Activated CD4-positive, alpha-beta memory T cell treated with anti-CD3 and anti-CD28 coated beads for 36 hours (primary cell): ENCODE measurements around the gene RPP40. TPM values are rescaled to one million over a fixed set of nuclear protein-coding genes. Genes with fewer than 3 reads are reported as not detected.

ENCODE experiments used
- CTCF ChIA-PET: fragments of 350-600 bp; sonication (Branson Sonifier 250); formaldehyde crosslinking; loops from one replicate; lab custom pipeline; 2021; ENCODE audit warnings: antibody characterized with exemption, inconsistent platforms; lab: Charles Lee
- POLR2A ChIA-PET: fragments of 350-600 bp; sonication (Branson Sonifier 250); formaldehyde crosslinking; loops from one replicate; lab custom pipeline; 2021; ENCODE audit warnings: antibody characterized with exemption; lab: Charles Lee
- DNase-seq: peaks from one replicate; pipeline ENCODE4 v3.0.0-alpha.2; 2020
- H3K27ac Mint-ChIP-seq: one replicate; pipeline ENCODE4 v1.8.0; 2021; ENCODE audit warnings: mixed read lengths
- H3K27me3 Mint-ChIP-seq: one replicate; pipeline ENCODE4 v1.8.0; 2021; ENCODE audit warnings: mixed read lengths
- H3K36me3 Mint-ChIP-seq: one replicate; pipeline ENCODE4 v1.8.0; 2021; ENCODE audit warnings: mixed read lengths
- H3K4me1 Mint-ChIP-seq: one replicate; pipeline ENCODE4 v1.8.0; 2021; ENCODE audit warnings: low read depth, mixed read lengths
- H3K4me3 Mint-ChIP-seq: one replicate; pipeline ENCODE4 v1.8.0; 2021; ENCODE audit warnings: mild to moderate bottlenecking, mixed read lengths
- H3K9me3 Mint-ChIP-seq: one replicate; pipeline ENCODE4 v1.8.0; 2021; ENCODE audit warnings: mixed read lengths
- intact Hi-C: fragments of 100-400 bp; cut with micrococcal nuclease; formaldehyde crosslinking; loops from one replicate; pipeline ENCODE4 v1.15.1; 2023
- total RNA-seq, 2 experiments: library from RNA; stranded (reverse); gene quantifications; one replicate each; pipeline ENCODE4 v1.2.3, GENCODE V29; 2021

RPP40 gene
- total RNA-seq, 2 experiments from 2014 or later: 6.0 to 6.4 TPM

- no peak overlapping the region for H3K4me3 Mint-ChIP-seq
- POLR2A ChIA-PET: no interaction called here
- no peaks in the 10 kb centered on the region for H3K4me1 Mint-ChIP-seq
- peaks cover 5% of the 10 kb centered on the region for H3K9me3 Mint-ChIP-seq
- H3K27me3 Mint-ChIP-seq: peaks cover 3% of the 10 kb centered on the region
- no peak for DNase-seq
- H3K36me3 Mint-ChIP-seq: no peaks in the 10 kb centered on the region
- CTCF ChIA-PET: no interaction called here
- no peak overlapping the region for H3K27ac Mint-ChIP-seq
- intact Hi-C loops: no loop called here
Measured at GRCh38 chr6:4964675-4965561, 38.9 kb downstream of the RPP40 start.

GRCh38 chr6:4962905-4963304, 40.9 kb downstream of the RPP40 start:
- Mint-ChIP-seq H3K4me3 (no peak overlapping the region), H3K36me3 (no peaks in the 10 kb centered on the region), H3K27ac (no peak overlapping the region), H3K27me3 (peaks cover 2% of the 10 kb centered on the region), H3K4me1 (no peaks in the 10 kb centered on the region), H3K9me3 (peaks cover 11% of the 10 kb centered on the region)
- CTCF ChIA-PET: no interaction called here
- intact Hi-C loops: no loop called here
- no peak for DNase-seq
- POLR2A ChIA-PET: no interaction called here

- ChIA-PET POLR2A (no interaction called here), CTCF (no interaction called here)
- H3K36me3 Mint-ChIP-seq: peaks cover under 1% of the 10 kb centered on the region
- H3K4me1 Mint-ChIP-seq: no peaks in the 10 kb centered on the region
- no peak overlapping the region for H3K27ac Mint-ChIP-seq
- intact Hi-C loops: no loop called here
- H3K4me3 Mint-ChIP-seq: no peak overlapping the region
- peaks cover 11% of the 10 kb centered on the region for H3K9me3 Mint-ChIP-seq
- peaks cover 2% of the 10 kb centered on the region for H3K27me3 Mint-ChIP-seq
- no peak for DNase-seq
Measured at GRCh38 chr6:4961322-4962168, 42.3 kb downstream of the RPP40 start.

GRCh38 chr6:4958624-4959023, 45.2 kb downstream of the RPP40 start:
- intact Hi-C loops: no loop called here
- Mint-ChIP-seq H3K36me3 (peaks cover 12% of the 10 kb centered on the region), H3K4me3 (no peak overlapping the region), H3K9me3 (peaks cover 11% of the 10 kb centered on the region), H3K27me3 (no peaks in the 10 kb centered on the region), H3K4me1 (no peaks in the 10 kb centered on the region), H3K27ac (no peak overlapping the region)
- ChIA-PET CTCF (no interaction called here), POLR2A (no interaction called here)
- DNase-seq: no peak

- intact Hi-C loops: no loop called here
- Mint-ChIP-seq H3K27ac (no peak overlapping the region), H3K27me3 (no peaks in the 10 kb centered on the region), H3K9me3 (peaks cover 11% of the 10 kb centered on the region), H3K4me3 (no peak overlapping the region), H3K4me1 (no peaks in the 10 kb centered on the region), H3K36me3 (peaks cover 16% of the 10 kb centered on the region)
- CTCF ChIA-PET: no interaction called here
- POLR2A ChIA-PET: no interaction called here
- no peak for DNase-seq
Measured at GRCh38 chr6:4957521-4958231, 46.2 kb downstream of the RPP40 start.

- Mint-ChIP-seq H3K9me3 (peaks cover 11% of the 10 kb centered on the region), H3K36me3 (peaks cover 26% of the 10 kb centered on the region), H3K4me3 (no peak overlapping the region), H3K27me3 (no peaks in the 10 kb centered on the region), H3K4me1 (no peaks in the 10 kb centered on the region), H3K27ac (no peak overlapping the region)
- intact Hi-C loops: no loop called here
- POLR2A ChIA-PET: no interaction called here
- no peak for DNase-seq
- CTCF ChIA-PET: no interaction called here
Measured at GRCh38 chr6:4956625-4957024, 47.2 kb downstream of the RPP40 start.

GRCh38 chr6:4953440-4953839, 50.4 kb downstream of the RPP40 start:
- Mint-ChIP-seq H3K27ac (no peak overlapping the region), H3K27me3 (no peaks in the 10 kb centered on the region), H3K9me3 (no peaks in the 10 kb centered on the region), H3K4me3 (no peak overlapping the region), H3K36me3 (peaks cover 43% of the 10 kb centered on the region), H3K4me1 (no peaks in the 10 kb centered on the region)
- POLR2A ChIA-PET: no interaction called here
- CTCF ChIA-PET: interaction anchor here (1.3 kb wide), 1 partner anchor 50 kb away, joined by 3 read pairs; the partner anchor contains the start of gene RPP40
- no peak for DNase-seq
- intact Hi-C loops: no loop called here

GRCh38 chr6:4950836-4951533, 52.9 kb downstream of the RPP40 start:
- intact Hi-C loops: no loop called here
- Mint-ChIP-seq H3K27ac (no peak overlapping the region), H3K4me3 (no peak overlapping the region), H3K36me3 (peaks cover 43% of the 10 kb centered on the region), H3K27me3 (no peaks in the 10 kb centered on the region), H3K9me3 (no peaks in the 10 kb centered on the region), H3K4me1 (no peaks in the 10 kb centered on the region)
- no peak for DNase-seq
- CTCF ChIA-PET: no interaction called here
- POLR2A ChIA-PET: no interaction called here

- intact Hi-C loops: no loop called here
- Mint-ChIP-seq H3K9me3 (no peaks in the 10 kb centered on the region), H3K36me3 (peaks cover 48% of the 10 kb centered on the region), H3K27me3 (no peaks in the 10 kb centered on the region), H3K4me1 (no peaks in the 10 kb centered on the region), H3K4me3 (no peak overlapping the region), H3K27ac (no peak overlapping the region)
- DNase-seq: no peak
- ChIA-PET CTCF (no interaction called here), POLR2A (no interaction called here)
Measured at GRCh38 chr6:4950076-4950475, 53.8 kb downstream of the RPP40 start.

GRCh38 chr6:4948781-4949450, 54.9 kb downstream of the RPP40 start:
- DNase-seq: no peak
- ChIA-PET POLR2A (interaction anchor here (0.7 kb wide), 1 partner anchor 359 kb away, joined by 3 read pairs; no protein-coding TSS in a partner anchor), CTCF (no interaction called here)
- Mint-ChIP-seq H3K36me3 (peaks cover 51% of the 10 kb centered on the region), H3K9me3 (no peaks in the 10 kb centered on the region), H3K27me3 (no peaks in the 10 kb centered on the region), H3K27ac (no peak overlapping the region), H3K4me1 (peaks cover 2% of the 10 kb centered on the region), H3K4me3 (no peak overlapping the region)
- intact Hi-C loops: no loop called here

GRCh38 chr6:4947716-4948115, 56.1 kb downstream of the RPP40 start:
- peaks cover 47% of the 10 kb centered on the region for H3K36me3 Mint-ChIP-seq
- intact Hi-C loops: no loop called here
- DNase-seq: no peak
- H3K4me1 Mint-ChIP-seq: peaks cover 12% of the 10 kb centered on the region
- no peak overlapping the region for H3K4me3 Mint-ChIP-seq
- H3K27ac Mint-ChIP-seq: no peak overlapping the region
- H3K27me3 Mint-ChIP-seq: no peaks in the 10 kb centered on the region
- ChIA-PET CTCF (no interaction called here), POLR2A (no interaction called here)
- H3K9me3 Mint-ChIP-seq: no peaks in the 10 kb centered on the region
